ENCODE data around the gene DDX1. TPM values are rescaled to one million over a fixed set of nuclear protein-coding genes. Genes with fewer than 3 reads are reported as not detected.

DDX1 gene
- total and polyA plus RNA-seq, 2 donors (not counting 1 experiment from before 2014, with no cell fraction given): 13.2 to 52.6 TPM

DNA sequence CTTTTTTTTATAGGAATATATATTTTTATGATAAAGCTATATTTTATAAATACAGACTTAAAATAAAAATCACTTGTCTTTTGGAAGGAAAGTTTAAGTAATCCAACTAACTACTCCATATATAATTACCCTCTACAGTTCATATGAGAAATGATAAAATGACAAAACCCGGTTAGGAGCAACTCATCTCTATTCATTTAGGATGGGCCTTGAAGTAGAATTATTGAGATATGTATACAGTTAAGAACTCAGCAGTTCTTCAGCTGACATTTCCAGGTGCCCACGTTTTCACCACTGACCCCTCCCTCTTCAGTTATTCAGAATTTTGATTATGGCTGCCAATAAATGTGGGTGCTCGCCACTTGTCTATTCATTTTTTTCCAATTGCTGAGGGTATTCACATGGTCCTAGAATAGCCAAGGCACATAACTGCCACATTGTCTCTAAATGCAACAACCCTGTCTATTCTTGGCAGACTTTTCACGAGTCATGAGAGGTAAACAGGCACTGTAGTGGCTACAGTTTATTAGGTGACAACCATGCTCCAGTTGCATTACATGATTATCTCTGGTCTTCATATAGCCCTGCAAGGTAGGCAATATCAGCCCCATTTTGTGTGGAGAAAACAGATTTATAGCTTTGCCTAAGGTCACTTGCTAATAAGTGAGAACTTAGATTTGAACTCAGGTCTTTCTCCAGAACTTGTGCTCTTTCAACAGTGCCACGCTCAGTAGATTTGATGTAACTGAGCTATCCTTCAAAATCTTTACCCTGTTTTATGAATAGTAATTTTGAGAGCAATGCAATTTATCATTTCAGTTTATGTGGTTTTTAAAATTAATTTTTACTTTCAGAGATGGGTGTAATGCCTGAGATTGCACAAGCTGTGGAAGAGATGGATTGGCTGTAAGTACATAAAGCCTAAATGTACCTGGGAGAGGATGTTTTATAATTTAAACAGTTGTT lies 2.9 kb downstream of the DDX1 start:
- Histone ChIP-seq H3K9me3 (ENCODE audit: control extremely low read depth in 1 of 3, control insufficient read depth in 2 of 3, insufficient read depth in 1 of 3, low read length in 2 of 3) (no peaks in the 10 kb centered on the region), H3K27ac (ENCODE audit: low read length in 2 of 2) (no peak overlapping the region), H3K27me3 (replicated peaks in 1 of 4; ENCODE audit: control extremely low read depth in 1 of 4, control insufficient read depth in 3 of 4, insufficient read depth in 4 of 4, low read length in 3 of 4) (no peaks in the 10 kb centered on the region), H2AFZ (ENCODE audit: insufficient read depth, low read depth, low read length, poor library complexity, severe bottlenecking) (no peak overlapping the region), H4K20me1 (ENCODE audit: control insufficient read depth, insufficient read depth, low read length, poor library complexity, severe bottlenecking) (no peaks in the 10 kb centered on the region), H3K4me1 (ENCODE audit: control insufficient read depth in 2 of 2, insufficient read depth in 2 of 2, low read length in 2 of 2) (peaks cover 12 to 18% of the 10 kb centered on the region in 2 donors), H3K4me3 (ENCODE audit: control extremely low read depth in 1 of 5, extremely low read depth in 1 of 5, insufficient read depth in 1 of 5, low read depth in 2 of 5, low read length in 4 of 5) (no peak overlapping the region), H3K9ac (ENCODE audit: low read length) (no peak overlapping the region), H3K36me3 (replicated peaks in 1 of 2; ENCODE audit: control extremely low read depth in 1 of 2, control insufficient read depth in 1 of 2, extremely low read depth in 1 of 2, insufficient read depth in 2 of 2, low read length in 1 of 2) (peaks cover 5 to 35% of the 10 kb centered on the region in 2 experiments), H3K4me2 (replicated peaks; ENCODE audit: low read depth, low read length, poor library complexity, severe bottlenecking) (no peak overlapping the region), H3K79me2 (ENCODE audit: control insufficient read depth, insufficient read depth, low read length) (peaks cover 29% of the 10 kb centered on the region)
- POLR2A ChIA-PET: no interaction called here
- CTCF ChIA-PET: interaction anchor here (2.0 kb wide), 1 partner anchor 18 kb away, joined by 14 read pairs; no protein-coding TSS in a partner anchor
- intact Hi-C loops (cut with micrococcal nuclease): no loop called here
- no peak overlapping the region for H3K4me3 Mint-ChIP-seq
- H3K27ac Mint-ChIP-seq: no peak overlapping the region
- H3K27me3 Mint-ChIP-seq: no peaks in the 10 kb centered on the region
- no peak for TF ChIP-seq EZH2 (IDR thresholded peaks at IDR 0.05; ENCODE audit: borderline replicate concordance, insufficient read depth, low read depth, low read length, poor library complexity, severe bottlenecking)
- no peak for TF ChIP-seq CTCF (IDR thresholded peaks at IDR 0.05)
- H3K4me1 Mint-ChIP-seq: peaks cover 29% of the 10 kb centered on the region
- 83% methylated on average over 2 of the region's 5 CpGs for WGBS (ENCODE audit: insufficient coverage)
- DNase-seq (no peak), ATAC-seq (ENCODE audit: low read depth) (no peak)
- H3K9me3 Mint-ChIP-seq (ENCODE audit: insufficient read depth): no peaks in the 10 kb centered on the region

DNA sequence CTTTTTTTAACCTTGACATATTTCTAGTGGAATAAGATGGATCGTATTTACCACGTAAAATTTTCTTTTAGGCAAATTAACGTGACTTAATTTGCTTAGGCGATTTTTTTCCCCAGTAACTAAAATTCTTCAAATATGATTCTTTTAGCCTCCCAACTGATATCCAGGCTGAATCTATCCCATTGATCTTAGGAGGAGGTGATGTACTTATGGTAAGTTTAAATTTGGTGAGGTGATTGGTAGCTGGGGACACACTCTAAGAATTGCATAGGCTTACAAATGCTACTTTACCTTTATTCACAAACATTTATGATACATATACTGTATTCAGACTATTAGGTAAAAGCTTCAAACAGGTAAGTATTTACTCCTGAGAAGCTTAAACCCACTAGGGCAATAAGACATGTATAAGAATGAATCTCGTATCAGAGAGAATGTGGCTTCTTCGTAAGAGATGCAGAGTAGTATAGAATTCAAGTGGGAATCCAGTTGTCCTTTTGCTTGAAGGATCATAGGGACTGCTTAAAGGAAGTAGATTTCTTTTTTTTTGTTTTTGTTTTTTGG lies 3.8 kb downstream of the DDX1 start:
- DNase-seq (no peak), ATAC-seq (ENCODE audit: low read depth) (no peak)
- intact Hi-C loops (cut with micrococcal nuclease): no loop called here
- H3K36me3 ChIP-seq (replicated peaks in 1 of 2; ENCODE audit: control extremely low read depth in 1 of 2, control insufficient read depth in 1 of 2, extremely low read depth in 1 of 2, insufficient read depth in 2 of 2, low read length in 1 of 2): peaks cover 5 to 42% of the 10 kb centered on the region in 2 experiments
- H3K4me1 ChIP-seq (ENCODE audit: control insufficient read depth in 2 of 2, insufficient read depth in 2 of 2, low read length in 2 of 2): peaks cover 12 to 18% of the 10 kb centered on the region in 2 donors
- peaks cover 20% of the 10 kb centered on the region for H3K79me2 ChIP-seq (ENCODE audit: control insufficient read depth, insufficient read depth, low read length)
- no peaks in the 10 kb centered on the region for H4K20me1 ChIP-seq (ENCODE audit: control insufficient read depth, insufficient read depth, low read length, poor library complexity, severe bottlenecking)
- 100% methylated on average over 2 of the region's 6 CpGs for WGBS (ENCODE audit: insufficient coverage)
- Mint-ChIP-seq H3K9me3 (ENCODE audit: insufficient read depth) (no peaks in the 10 kb centered on the region), H3K27ac (no peak overlapping the region), H3K4me3 (no peak overlapping the region), H3K27me3 (no peaks in the 10 kb centered on the region), H3K4me1 (peaks cover 29% of the 10 kb centered on the region)
- H3K27ac ChIP-seq (ENCODE audit: low read length in 2 of 2): no peak overlapping the region
- H3K9me3 ChIP-seq (ENCODE audit: control extremely low read depth in 1 of 3, control insufficient read depth in 2 of 3, insufficient read depth in 1 of 3, low read length in 2 of 3): no peaks in the 10 kb centered on the region
- CTCF ChIA-PET: interaction anchor here (2.0 kb wide), 1 partner anchor 18 kb away, joined by 14 read pairs; no protein-coding TSS in a partner anchor
- no peak overlapping the region for H3K9ac ChIP-seq (ENCODE audit: low read length)
- TF ChIP-seq EZH2 (IDR thresholded peaks at IDR 0.05; ENCODE audit: borderline replicate concordance, insufficient read depth, low read depth, low read length, poor library complexity, severe bottlenecking) (no peak), CTCF (IDR thresholded peaks at IDR 0.05) (no peak)
- H3K4me3 ChIP-seq (ENCODE audit: control extremely low read depth in 1 of 5, extremely low read depth in 1 of 5, insufficient read depth in 1 of 5, low read depth in 2 of 5, low read length in 4 of 5): no peak overlapping the region
- no peak overlapping the region for H2AFZ ChIP-seq (ENCODE audit: insufficient read depth, low read depth, low read length, poor library complexity, severe bottlenecking)
- POLR2A ChIA-PET: no interaction called here
- no peaks in the 10 kb centered on the region for H3K27me3 ChIP-seq (replicated peaks in 1 of 4; ENCODE audit: control extremely low read depth in 1 of 4, control insufficient read depth in 3 of 4, insufficient read depth in 4 of 4, low read length in 3 of 4)
- H3K4me2 ChIP-seq (replicated peaks; ENCODE audit: low read depth, low read length, poor library complexity, severe bottlenecking): no peak overlapping the region
